ENCODE results near the gene TDRD15. TPM values are rescaled to one million over a fixed set of nuclear protein-coding genes. Genes with fewer than 3 reads are reported as not detected.
A peak's percentile ranks its signal among the peaks of the same experiment; 100 is the strongest.
"Not testable (repeated sequence)": the region's sequence is repeated elsewhere in the genome, so short reads cannot be mapped to it uniquely, and the experiment has no call there.

Gene TDRD15
- polyA plus RNA-seq (ENCODE audit: insufficient read length): not detected

DNA sequence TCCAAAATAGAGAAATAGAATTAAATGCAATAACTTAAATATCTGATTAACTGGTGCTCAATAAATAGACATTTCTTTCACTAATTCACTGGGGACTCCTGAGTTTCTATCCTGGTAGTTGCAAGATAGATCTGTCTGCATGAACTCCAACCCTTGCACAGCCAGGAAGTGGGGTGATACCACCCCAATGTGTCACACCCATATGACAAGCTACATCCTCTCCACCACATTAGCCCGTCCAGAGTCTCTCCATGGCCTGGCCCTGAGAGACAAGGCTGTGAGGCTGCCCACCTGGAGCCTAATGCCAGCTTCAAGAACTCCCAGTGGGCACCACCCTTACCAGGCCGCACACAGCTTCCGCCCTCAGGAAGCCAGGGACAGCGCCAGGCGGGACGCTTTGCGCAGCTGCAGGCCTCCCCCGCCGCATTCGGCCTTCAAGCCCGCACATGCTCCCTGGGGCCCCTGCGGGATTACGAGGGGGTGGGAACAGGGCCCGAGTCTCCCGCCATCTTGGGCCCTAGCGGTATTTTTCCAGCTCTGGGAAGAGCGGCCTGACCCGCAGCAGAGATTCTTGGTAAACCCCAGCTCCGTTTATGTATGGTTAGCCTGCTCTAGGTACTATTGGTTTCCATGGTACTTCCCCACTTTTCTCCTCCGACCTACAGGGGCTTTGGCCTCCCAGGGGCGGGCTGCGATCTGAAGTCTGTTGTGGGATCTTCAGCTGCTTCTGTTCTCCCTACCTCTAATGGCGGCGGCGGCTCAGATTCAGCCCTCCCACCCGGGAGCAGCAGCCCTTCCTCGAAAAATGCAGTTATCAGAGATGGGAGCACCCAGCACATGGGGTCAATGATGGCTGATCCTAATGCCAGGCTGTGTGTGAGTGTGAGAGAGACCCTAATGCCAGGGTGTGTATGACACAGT is at the start of gene TDRD15:
Gene TDRD15 (plus strand): TSS at position 496 of the 921 bp plus-strand sequence. CDS start 13,500 bp downstream, outside the sequence.
- DNase-seq: no peak

DNA sequence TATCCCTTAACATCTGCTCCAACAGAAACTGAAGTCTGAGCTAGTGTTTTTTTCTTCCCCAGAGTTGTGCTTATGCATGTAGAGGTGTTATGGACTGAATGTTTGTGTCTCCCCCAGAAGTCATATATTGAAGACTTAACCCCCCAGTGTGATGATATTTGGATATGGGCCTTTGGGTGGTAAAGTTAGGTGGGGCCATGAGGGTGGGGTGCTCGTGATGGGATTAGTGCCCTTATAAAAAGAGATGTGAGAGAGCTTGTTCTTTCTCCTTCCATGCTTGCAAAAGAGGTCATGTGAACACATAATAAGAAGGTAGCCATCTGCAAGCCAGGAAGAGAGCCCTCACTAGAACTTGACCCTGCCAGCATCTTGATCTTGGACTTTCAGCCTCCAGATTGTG is 45.5 kb upstream of the TDRD15 start:
- DNase-seq: no peak

DNA sequence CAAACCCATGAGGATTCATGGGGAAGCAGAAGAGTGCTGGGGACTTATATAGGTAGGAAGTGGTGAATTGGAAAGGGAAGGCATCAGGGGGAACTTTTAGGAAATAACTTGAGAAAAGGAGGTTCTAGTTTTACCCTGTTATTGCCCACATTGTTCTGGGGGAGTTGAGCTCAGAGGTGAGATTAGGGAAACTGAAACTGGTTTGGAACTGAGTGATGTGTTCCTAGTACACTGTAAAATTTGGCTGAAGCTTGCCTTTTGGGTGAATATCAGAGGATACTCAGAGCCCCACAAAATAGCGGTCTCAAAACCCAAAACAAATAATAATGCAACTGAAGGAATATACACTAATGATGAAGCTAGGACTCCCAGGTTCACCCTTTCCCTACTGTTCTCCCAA is 40.3 kb upstream of the TDRD15 start:
- no peak for DNase-seq

DNA sequence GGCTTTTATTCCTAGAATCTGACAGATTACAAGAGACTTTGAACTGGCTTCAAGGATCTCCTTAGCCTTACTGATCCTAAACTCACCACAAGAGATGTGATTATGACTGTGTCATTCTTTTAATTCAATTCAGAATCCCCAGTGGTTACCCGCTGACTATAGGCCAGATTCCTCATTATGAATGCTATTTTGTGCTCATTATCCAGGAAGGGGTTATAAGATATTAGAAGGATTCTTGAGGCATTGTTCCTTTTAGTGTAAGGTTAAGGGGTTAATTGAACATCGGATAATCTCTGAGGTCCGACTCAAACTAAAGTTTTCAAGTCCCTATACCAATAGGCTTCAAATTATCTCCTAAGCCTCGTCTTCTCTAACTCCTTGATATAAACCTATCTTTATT is 39.4 kb upstream of the TDRD15 start:
- no peak for DNase-seq

DNA sequence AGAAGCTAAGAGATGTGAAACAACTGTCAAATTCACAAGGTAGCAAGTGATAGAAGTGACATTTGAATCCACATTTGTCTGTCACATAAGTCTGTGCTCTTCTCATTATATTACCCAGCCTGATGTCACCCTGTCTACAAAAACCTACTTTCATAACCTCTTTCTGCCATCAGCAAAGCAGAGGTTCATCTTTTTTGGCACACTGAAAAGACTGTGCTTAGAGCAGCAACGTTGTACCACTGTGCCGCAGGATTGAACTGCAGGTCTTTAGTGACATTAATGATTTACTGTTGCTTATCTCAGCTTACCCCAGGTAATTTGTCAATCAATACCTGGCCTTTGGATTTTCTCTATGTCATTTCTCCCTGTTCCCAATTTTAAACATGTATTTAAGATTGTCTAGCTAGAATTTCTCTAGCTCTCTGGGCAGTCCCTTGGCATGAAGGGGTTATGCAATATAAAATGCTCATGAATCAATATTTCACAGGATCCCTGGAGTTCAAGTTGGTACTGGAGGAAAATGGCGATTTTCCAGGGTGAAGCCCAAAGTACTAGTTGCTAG is 31.4 kb upstream of the TDRD15 start:
- no peak for DNase-seq

DNA sequence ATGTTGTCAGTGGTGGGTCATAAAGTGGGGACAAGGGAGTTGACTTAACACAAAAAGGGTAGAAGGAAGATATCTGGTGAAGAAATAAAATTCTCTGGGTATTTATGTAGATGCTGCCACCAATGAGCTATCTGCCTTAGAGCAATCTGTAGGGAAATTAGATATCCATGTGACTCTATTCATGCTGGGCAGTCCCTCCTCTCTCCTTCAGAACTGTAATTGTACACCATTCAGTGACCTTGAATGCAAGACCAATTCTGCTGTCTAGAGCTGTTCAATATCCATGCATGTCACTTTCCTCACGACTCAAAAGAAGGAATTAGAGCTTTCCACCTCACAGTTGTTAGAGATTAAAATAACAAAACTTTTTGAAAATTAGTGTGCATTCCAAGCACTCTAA is 28.6 kb upstream of the TDRD15 start:
- DNase-seq: no peak

DNA sequence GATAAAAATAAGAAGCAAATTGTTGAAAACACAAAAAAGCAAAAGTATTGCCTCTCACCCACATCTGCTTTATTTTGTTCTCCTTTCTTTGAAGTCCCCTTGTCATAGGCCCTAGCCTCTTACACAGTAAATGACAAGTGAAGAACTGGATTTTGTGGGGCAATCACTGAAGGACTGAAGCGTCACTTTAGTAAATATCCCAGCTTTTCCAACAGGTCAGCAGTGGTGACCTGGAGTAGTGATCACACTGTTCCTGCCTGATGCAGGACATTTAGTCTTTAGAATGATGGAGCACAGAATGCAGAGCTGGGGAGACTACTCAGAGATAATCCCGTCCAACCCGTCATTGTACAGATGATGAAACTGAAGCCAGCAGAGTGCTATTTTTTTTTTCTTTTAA is 28.1 kb upstream of the TDRD15 start:
- DNase-seq: no peak

DNA sequence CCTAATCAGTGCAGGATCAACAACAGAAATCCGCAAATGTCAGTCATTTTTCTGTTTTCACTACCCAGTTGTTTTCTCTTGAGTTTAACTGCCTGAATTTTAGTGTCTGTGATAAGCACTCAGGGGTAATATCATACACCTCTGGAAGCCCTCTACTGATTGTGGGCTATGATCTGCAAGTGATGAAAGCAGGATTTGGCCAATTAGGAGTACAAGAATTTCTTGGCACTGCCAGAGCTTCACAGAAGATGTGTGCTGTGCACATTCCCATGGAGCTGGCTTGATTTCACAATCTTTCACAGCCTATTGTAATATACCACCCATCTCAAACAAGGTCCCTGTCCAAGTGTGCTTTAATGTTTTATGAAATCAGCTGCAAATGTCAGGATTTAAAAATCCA is 27.3 kb upstream of the TDRD15 start:
- no peak for DNase-seq

DNA sequence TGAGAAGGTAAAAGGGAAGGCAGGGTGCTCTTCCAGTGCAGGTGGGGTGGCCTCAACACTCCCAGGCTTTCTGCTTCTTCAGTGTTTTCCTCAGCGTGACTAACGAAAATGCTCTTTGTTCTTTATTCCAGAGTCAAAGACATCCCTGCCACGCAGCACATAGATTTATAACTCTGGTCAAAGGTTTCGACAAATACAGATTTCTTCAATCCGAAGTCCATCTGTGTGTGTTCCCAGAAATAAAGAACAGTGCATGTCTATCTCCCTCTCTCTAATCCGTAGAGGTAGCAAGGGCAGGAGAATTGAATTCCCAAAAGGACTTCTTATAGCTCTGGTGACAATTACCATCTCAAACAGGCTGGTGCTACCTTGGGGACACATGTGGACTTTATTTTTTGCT is 26.4 kb upstream of the TDRD15 start:
- DNase-seq: no peak

DNA sequence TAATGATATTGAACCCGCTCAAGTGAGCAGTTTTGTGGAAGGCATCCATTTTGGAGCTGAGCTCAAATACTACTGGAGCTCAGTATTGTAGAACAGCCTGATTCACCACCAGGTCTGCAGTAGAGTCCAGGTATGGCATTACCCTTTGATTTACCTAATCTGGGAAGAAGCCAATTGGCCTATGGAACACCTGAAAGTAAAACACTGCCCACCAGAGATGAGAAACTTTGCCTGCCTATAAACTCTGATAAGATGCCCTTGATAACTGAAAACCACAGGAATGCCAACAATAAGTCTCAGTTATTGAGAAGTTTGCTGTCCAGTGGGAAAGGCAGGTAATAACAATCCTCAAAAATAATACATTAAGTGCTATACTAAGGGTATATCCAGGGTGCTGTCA is 25.5 kb upstream of the TDRD15 start:
- no peak for DNase-seq

DNA sequence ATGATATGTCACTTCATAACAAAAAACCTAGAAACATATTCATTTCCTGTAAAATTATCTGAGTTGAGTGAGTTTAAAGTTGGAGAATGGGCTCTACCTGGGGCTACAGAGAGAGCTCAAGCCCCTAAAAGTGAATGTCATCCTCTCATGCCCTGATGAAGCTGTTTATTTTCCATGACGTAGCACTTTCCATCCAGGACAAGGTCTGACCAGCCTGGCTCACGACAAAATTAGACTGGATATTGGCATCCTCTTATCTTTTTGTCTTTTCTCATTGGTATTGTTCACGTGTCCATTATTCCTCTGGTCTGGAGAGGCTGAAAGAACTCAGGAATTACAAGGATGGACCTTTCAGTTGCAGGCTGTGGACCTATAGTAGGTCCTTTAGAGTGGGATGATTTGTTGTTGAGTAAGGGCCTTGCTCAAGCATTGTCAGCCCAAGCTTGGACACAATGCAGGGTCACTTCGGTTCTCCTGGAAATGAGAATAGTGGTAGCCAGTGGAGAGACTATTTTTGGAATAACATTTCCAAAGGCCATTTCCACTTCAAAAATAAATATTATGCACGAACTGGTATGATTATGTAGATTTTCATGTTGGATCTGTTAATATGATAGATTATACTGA is 24.4 kb upstream of the TDRD15 start:
- DNase-seq: no peak

DNA sequence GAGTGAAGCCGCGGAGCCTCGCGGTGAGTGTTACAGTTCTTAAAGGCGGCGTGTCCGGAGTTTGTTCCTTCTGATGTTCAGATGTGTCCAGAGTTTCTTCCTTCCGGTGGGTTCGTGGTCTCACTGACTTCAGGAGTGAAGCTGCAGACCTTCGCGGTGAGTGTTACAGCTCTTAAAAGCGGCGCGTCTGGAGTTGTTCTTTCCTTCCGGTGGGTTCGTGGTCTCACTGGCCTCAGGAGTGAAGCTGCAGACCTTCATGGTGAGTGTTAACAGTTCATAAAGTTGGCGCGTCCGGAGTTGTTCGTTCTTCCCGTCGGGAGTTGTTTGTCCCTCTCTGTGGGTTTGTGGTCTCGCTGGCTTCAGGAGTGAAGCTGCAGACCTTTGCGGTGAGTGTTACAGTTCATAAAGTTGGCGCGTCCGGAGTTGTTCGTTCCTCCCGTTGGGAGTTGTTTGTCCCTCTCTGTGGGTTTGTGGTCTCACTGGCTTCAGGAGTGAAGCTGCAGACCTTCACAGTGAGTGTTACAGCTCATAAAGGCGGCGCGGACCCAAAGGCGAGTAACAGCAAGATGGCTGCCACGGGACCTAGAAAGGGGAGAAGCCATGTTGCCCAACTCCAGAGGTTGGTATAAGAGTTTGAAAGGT is 22.1 kb upstream of the TDRD15 start:
- not testable (repeated sequence) for DNase-seq

DNA sequence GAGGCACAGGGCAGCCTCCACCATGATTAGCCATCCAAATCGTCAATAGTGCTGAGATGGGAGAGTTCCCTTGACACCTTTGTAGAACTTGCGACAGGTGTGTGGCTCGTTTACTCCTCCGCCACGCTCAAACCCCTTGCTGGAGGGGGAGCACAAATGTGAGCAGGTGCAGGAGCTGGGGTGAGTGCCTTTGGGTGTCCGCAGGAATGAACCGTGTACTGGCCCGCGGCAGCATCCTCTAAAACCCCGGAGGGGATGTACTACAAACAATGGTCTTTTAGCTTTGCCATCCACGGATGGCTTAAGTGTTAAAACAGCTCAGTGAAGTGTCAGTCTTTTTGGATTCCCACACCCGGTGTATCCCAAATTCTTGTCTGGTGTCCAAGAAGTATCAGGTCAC is 21.4 kb upstream of the TDRD15 start:
- DNase-seq: no peak

DNA sequence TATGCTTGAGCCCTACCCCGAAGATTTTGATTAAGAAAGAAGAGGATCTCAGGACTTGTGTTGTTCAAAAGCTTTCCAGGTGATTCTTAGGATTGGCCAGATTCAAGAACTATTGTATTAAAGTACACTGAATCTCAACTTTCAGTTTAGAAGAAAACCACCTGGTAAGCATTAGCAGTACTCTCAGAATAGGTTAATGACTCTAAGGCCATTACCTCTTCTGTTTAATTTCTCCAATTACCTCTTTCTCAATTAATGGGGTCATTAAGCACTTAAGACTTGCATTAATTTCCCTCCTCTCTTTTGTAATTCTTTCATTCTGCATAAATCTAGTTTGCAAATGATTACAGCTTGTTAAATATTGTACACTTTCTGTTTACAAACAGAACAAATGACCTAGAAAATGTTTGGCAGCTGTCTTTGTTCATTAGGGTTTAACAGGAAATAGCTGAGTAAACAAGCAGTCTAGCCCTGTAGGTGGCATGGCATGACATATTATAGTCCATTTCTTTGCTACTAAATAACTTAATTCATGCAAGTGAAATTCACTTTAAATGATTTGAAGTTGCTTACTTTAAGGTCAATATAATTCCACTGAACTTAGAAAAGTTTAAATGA is 20.4 kb upstream of the TDRD15 start:
- DNase-seq: no peak

DNA sequence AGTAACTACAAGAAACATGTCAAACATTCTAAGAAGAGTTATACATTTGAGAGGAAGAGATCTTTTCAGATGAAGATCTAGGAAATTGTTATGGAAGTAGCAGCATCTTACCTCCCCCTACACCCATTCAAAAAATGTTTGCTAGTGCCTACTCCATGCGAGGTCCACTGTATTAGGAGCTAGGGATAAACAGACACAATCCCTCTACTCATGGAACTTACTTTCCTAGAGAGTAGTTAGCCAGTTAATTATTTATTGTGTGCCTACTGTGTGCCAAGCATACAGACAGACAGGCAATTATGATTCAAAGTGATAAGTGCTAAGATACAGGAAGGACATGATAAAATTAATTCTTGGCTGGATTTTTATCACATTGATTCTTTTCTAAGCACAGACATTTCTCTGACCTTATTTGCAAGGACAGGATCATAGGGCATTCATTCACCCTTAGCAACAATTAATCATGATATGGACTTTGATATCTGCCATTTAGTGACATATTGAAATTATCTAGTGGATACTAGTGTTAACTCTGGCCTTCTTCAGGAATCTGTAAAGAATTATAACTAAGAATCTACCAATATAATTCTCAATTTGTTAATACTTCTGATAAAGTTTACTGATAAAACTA is 19.6 kb upstream of the TDRD15 start:
- DNase-seq: no peak

DNA sequence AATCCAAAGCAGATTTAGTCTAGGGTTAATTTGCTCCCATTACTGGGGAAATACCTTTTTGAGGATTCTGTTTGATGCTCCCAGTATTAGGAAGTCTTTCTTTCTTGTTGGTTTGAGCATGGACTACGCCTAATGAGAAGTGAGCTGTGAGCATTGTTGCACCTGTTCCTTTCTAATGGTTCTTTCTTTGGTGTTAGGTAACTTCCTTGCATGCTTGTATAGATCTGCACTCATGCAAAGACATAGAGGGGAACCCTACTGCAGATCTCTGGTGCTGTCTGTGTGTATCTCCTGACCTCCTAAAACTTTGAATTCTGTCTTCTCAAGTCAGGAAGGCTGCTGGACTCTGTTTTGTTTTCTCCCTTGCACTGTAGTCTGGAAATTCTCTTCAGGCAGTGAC is 12.8 kb upstream of the TDRD15 start:
- DNase-seq: no peak

DNA sequence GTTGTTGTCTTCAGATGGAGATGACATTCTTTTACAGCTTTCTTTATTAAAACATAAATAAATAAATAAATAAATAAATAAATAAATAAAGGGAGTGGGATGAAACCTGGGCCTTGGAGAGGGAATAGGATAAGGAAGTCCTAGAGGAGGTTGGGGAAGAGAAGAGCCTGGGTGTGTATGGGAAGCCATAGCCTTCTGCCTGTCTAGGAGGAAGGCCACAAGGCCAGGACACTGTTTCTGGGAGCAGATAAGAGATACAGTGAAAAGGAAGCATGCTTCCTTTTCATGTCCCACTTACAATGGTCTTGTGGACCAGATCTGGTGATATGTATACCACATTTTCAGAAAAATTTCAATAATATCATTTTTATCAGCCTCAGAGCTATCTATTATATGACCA is 6.1 kb upstream of the TDRD15 start:
- DNase-seq: no peak

DNA sequence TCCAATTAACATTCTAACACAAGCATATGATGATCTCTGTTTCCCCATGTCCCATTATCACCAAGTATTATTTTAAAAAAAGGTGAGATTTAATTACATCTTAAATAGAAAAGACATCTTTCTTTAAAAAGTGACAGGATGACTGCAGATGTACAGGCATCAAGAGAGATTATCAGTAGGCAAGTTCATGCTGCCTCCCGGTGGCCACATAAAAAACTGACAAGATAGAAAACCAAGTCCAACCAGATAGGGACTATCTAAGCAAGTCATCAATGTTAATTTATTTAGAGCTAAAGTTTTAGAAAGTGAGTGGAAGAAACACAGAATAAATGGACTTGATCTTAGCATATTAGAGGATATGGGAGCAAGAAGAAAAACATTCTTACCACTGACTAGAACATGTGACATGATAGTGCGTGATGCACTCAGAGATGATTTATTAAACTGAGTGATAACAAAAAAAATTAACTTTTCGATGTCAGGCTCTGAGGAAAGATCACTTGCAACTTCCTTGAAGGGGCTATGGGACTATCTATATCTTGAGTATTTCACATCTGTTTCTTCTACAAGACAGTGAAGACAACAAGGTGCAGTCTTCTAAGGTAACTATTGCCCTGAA is 5.4 kb upstream of the TDRD15 start:
- DNase-seq: peak; percentile 15

DNA sequence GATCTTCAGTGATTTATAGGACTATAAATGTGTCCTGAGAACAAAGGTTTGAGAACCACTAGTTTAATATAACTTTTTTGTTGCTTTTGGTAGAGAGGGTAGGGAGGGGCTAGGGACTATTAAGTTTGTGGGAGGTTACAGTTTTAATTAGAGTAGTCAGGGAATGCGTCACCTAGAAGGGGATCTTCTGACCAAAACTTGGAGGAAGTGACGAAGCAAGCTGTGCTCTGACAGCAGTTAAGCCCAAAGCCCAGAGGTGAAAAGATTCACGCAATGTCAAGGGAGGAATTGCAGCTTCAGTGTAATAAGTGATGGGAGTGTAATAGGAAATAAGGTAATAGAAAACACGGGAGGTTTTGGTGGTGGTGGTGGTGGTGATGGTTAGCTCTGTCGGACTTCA is 8.1 kb downstream of the TDRD15 start:
- DNase-seq: no peak

DNA sequence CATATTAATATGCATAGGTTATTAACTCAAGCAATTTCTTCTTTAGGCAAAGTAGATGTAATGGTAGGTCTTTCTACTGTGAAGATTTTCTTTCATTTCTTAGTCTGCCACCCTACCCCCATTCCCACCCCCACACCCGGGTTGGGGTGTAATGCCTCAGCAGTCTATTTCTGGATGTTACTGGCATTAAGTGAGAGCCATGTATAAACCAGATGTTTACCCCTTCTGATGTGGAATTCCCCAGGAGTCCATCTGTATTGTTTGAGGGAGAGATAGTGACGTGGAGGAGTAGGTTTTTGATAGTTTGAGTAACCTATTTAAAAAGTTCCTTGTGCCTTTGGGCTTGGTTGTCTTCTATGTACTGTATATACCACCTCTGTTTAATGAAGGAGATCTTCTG is 11.8 kb downstream of the TDRD15 start:
- DNase-seq: no peak

DNA sequence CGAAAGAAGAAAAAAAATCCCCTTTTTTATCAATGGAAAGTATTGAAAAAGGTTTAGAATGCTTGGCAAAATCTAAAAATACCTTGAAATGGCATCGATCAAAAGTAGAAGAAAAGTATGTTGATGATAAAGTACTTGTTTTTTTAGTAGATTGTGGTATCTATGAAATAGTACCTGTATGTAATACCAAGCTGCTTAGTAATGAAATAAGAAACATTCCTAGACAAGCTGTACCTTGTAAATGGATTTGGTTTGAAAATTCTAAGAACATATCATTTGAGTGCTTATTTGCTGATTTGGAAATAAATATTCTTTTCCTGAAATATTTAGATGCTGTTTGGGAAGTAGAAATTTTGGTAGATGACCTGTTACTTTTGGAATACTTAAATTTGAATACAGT is 18.4 kb downstream of the TDRD15 start:
- no peak for DNase-seq

DNA sequence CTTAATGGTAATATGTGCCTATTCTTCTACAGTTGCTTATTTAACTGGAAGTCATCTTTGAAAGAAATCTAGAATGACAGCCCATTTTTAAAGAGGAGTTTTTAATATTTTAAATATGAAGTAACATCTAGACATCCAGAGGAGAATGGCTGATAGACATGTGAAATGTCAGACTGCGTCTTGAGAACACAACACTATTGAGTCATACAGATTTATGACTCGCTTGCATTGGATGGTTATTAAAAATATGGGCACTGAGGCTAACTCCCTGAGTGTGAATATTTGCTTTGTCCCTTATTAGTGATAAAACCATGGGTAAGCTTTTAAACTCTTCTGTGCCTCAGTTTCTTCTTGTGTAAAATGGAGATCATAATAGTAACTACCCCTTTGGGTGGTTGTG is 22.9 kb downstream of the TDRD15 start:
- no peak for DNase-seq

Data from hindlimb muscle (tissue), 1 donor.